GM10248 (cell line): Measurements from ENCODE around the gene NEU4.

Experiments used
- CTCF ChIA-PET: fragments of 300-600 bp; sonication (Branson Sonifier 250); formaldehyde crosslinking; extraction: SDS; loops from one replicate; lab custom pipeline; 2021; ENCODE audit warnings: antibody characterized with exemption; lab: Yijun Ruan, JAX
- POLR2A ChIA-PET: fragments of 350-650 bp; sonication (Branson Sonifier 250); formaldehyde crosslinking; extraction: SDS; loops from one replicate; lab custom pipeline; 2020; ENCODE audit warnings: antibody characterized with exemption; lab: Yijun Ruan, JAX
- DNase-seq: peaks from one replicate; pipeline ENCODE4 v3.0.0; 2012; ENCODE audit errors: extremely low spot score
- CTCF ChIP-seq: IDR thresholded peaks from 2 replicates; pipeline ENCODE4 v1.5.1; 2012; ENCODE audit warnings: mild to moderate bottlenecking, low read depth; ENCODE audit errors: extremely low read depth, missing control alignments, control extremely low read depth

NEU4 gene

GRCh38 chr2:241848761-241849615 is 40.0 kb downstream of the NEU4 start:
- no peak for DNase-seq
- CTCF ChIA-PET: no interaction called here
- no peak for TF ChIP-seq CTCF
- POLR2A ChIA-PET: no interaction called here

- TF ChIP-seq CTCF: no peak
- ChIA-PET POLR2A (no interaction called here), CTCF (interaction anchor here (0.9 to 1.2 kb wide), 2 partner anchors 25 to 29 kb away, joined by 3 to 4 read pairs; no protein-coding TSS in a partner anchor)
- DNase-seq: peak; percentile 18
These were observed 40.9 kb downstream of the NEU4 start for GRCh38 chr2:241849616-241850543.

DNA sequence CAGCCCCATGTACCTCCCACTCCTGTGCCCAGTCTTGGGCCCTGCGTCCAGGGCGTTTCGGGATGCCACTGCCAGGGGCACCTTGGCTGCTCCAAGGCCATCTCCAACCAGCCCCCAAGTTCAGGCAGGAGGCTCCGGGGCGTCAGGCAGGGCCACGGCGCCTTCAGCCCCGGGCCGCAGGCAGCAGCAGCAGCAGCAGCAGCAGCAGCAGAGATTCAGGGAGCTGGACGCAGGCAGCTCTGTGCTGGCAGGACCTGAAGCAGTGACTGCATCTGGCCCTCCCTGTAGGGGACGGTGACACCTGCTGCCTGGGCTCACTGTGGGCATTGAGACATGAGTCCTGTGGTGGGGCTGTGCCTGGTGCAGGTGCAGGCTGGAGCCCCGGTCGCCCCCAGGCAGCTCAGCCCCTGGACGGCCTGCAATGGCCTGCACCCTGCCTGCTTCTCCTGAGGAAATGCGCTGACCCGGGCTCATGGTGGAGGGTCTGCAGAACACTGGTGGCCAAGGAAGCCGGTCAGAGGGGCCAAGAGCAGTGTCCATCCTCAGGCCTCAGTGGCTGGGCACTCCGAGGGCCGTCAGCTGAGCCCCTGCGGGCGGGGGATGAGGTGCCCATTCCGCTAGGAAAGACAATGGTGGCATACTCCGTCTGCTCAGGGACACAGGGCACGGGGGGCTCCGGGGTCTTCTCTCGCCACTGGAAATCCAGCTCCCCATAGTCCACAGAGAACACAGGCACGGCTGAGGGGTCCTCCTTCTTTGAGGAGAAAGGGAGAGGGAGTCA is 41.7 kb downstream of the NEU4 start:
- TF ChIP-seq CTCF: no peak
- DNase-seq: peak; percentile 15
- POLR2A ChIA-PET: no interaction called here
- CTCF ChIA-PET: interaction anchor here (0.9 to 1.2 kb wide), 2 partner anchors 25 to 28 kb away, joined by 3 to 4 read pairs; no protein-coding TSS in a partner anchor

DNA sequence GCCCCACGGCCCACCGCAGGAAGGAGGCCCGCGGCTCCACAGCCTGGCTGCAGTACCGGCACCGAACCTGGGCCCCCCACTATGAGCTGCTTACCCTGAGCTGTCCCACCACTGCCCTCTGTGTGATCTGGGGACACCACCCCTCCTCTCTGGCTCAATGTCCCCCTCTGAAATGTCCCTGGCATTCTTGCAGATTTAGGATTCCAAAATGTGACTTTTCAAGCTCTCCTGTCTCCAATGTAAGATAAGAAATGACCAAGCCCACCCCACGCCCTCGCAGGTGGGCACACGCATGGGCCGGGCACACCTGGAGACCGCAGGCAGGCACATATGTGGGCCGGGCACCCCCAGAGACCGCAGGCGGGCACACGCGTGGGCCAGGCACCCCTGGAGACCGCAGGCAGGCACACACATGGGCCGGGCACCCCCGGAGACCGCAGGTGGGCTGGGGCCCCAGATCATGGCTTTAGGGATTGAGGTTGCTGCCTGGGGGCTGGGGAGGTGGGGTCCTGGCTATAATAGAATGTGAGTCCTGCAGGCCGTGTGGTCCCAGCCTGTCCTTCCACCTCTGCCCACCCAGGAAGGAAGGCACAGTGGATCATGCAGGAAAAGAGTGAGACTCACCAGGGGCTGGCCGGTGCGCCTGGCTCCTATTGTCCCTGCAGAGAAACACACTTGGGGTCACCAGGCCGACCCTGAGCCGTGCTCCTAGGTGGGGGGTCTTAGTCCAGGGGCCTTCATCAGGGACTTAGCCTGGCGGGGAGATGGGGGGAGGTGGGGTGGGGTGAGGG is 42.5 kb downstream of the NEU4 start:
- no peak for TF ChIP-seq CTCF
- ChIA-PET CTCF (no interaction called here), POLR2A (no interaction called here)
- DNase-seq: peak; percentile 15

DNA sequence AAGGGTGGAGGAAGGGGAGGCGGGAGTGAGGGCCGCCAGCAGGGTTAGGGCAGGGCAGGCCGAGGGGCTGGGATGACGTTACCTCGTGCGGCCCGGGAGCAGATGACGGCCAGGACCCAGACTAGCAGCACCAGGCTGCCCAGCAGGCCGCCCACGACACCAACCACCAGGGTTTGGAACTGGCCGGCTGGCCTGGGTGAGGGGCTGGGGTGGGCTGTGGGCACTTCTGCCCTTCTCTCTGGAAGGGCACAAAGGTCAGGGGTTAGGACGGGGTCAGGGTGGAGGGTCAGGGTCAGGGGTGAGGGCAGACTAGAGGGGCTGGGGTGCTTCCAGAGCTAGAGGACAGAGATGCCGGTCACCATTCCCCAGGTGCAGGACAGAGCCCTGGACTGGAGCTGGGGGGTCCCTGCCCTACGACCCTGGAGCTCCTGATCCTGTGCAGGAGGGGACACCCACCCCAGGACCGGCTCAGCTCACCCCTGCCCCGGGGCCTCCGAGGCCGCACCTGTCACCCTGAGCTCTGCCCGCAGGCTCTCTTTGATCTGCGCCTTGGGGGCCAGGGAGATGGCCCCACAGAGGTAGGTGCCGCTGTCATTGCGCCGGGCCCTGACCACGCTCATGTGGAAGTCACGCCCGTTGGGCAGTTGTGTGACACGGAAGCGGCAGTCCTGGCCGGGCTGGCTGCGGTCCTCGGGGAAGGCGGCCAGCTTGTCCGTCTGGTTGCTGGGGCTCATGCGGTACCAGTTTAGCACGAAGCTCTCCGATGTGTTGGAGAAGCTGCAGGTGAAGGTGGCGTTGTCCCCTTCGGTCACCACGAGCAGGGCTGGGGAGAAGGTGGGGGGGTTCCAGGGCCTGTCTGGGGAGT is 43.4 kb downstream of the NEU4 start:
- DNase-seq: no peak
- ChIA-PET POLR2A (no interaction called here), CTCF (no interaction called here)
- TF ChIP-seq CTCF: no peak
